SIG-M5 treated with dmso at 0.1 percent for 504 hours (cell line): ENCODE results near the gene INPPL1.
"Not testable (repeated sequence)": the region's sequence is repeated elsewhere in the genome, so short reads cannot be mapped to it uniquely, and the experiment has no call there.

Experiments used
- DNase-seq: peaks from one replicate; lab custom pipeline; 2025; ENCODE audit not compliant: unreplicated experiment; lab: John Stamatoyannopoulos, UW

INPPL1 gene

DNA sequence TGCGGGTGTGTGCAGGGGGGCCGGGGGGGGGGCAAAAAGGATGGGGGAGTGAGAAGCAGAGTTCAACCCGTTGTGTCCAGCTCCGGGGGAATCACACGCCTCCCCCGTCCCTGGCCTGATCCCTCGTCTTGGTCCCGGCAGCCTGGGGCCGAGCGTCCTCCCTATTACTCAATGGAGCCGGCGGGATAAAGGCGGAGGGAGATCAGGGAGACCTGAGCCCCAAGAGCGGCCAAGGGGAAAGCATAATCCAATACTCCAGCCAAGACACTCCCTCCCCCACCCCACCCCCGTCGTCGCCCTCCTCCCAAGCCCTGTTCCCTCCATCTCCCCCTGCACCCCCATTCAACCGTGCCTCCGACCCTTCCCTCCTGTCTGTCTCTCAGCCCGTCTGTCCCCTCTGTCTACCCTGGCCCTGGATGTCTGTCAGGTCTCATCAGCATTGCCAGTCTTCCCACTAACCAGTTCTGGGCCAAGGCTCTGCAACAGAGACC is 16.8 kb downstream of the INPPL1 start:
- DNase-seq: no peak

DNA sequence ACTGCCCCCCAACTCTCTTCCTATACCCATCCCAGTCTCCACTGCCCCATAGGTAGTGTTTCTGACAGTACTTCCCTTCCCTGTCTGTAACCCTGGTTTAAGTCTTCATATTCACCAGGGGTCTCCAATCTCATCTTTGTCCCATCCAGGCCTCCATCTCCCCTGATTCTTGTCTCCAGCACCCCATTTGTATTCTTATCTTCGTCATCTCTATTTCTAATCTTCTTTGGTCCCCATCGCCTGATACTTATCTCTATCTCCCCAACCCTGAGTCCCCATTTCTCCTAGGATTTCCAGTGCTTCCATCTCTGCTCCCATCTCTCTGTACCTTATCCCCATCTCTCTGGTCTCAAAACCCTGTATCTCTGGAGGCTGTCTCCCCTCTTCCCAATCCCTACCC is 17.6 kb downstream of the INPPL1 start:
- no peak for DNase-seq

GRCh38 chr11:72243173-72244059 is 18.8 kb downstream of the INPPL1 start:
- DNase-seq: no peak

DNA sequence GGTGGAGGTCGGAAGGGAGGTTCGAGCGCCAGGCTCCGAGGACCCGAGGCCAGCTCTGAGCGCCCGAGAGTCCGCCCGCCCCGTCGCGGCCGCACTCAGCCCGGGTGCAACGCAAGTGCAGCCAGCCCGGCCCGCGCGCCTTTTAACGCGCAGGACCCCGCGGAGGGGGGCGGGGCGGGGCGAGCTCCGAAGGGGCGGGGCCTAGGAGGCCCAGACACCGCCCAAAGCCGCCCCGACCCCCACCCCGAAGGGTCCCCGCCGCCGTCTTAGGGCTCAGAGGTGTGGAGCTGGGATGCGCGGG is 19.4 kb downstream of the INPPL1 start, which contains the start of gene PHOX2A:
Gene PHOX2A, minus strand, starts transcription at position 117 of the 301 bp plus-strand sequence. CDS start 172 bp downstream, outside the sequence.
- no peak for DNase-seq

GRCh38 chr11:72244361-72245262 is 20.0 kb downstream of the INPPL1 start:
- no peak for DNase-seq

DNA sequence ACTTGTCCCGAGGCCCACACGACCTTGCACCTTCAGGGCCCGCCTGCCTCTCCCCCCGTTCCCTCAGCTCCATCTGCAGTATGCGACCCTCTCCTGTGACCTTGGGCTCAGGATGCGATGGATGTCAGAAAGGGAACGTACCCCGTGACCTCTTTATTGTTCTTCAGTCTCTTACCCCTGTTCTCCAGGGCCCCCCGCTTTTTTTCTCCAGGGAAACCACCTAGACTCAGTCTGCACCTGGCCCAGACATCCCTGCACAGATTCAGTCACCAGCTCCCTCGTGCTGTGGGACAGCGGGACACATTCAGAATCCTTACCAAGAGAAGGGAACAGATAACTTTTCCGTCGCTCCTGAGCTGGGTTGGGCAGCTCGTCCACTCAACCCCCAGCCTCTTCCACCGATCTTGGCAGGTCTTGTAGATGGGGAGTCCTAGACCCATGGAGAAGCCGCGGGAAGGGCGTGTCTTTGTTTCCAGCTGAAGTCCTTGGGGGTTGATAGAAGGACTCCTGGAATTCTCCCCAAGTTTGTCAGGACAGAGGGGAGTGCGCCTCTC is 20.8 kb downstream of the INPPL1 start:
- DNase-seq: no peak

GRCh38 chr11:72247584-72247983 is 23.0 kb downstream of the INPPL1 start:
- no peak for DNase-seq

- no peak for DNase-seq
Observed at GRCh38 chr11:72249961-72250360, 25.4 kb downstream of the INPPL1 start.

DNA sequence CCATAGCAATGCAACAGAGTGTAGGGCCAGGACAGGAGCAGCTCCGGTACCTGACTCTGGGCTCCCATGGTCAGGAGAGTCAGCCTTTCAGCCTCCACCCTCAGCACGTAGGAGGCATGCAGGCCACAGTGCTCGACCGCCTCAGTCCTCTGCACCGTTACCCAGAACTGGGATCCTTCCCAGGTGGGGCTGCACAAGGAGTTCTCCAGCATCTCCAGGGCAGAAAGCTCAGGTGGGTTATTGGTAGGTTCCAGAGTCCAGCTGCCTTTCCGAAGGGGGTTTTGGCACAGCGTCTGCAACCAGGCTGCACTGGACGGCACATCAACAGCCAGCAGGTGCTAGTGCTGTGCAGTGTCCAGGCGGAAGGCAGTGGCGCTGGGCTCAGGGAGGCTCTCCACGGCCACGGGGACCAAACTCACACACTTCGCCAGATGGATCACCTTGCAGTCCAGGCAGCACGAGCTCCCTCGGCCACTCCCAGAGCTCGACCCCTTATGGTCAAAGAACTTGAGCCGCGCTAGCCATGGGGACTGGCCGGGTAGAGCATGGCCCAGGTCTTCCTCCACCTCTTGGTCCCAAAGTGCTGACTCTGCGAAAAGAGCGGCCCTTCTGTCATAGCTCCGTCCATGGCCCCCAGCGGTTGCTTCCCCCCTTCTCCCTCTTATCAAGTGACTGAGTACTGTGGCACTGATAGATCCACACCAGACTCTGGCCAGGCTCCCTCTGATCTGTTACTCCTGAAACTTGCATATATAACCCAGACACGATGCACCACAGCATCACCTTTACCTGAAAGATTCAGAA is 26.3 kb downstream of the INPPL1 start:
- DNase-seq: no peak

DNA sequence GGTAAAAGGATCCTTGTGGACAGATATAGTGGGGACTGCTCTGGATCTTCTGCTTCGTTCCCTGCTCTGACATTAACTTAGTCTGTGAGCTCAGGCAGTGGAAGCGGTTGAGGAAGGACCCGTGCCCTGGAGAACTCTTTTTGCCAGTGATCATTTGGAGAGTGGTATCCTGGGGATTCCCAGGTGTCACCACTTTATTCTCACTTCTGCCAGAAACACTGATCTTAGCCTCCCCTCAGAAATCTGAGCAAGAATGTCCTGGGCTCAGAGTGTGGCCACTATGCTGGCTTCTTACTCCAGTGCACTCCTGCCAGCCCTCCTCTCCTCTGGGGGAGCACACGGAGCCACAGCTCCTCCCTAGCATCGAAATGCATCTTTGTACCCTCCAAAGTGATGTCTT is 27.0 kb downstream of the INPPL1 start:
- no peak for DNase-seq

DNA sequence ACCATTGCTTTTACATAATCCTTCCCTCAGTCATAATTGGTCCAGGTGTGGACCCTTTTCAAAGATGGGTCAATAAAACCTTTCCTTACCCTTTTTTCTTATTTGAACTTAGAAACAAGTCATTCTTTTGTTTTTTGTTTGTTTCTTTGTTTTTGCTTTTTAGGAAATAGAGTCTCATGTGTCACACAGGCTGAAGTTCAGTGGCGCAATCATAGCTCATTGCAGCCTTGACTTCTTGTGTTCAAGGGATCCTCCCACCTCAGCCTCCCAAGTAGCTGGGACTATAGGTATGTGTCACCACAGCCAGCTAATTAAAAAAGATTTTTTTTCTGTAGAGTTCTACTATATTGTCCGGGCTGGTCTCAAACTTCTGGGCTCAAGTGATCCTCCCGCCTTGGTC is 28.8 kb downstream of the INPPL1 start:
- no peak for DNase-seq

GRCh38 chr11:72254299-72254993 is 29.9 kb downstream of the INPPL1 start:
- DNase-seq: no peak

- no peak for DNase-seq
Observed at GRCh38 chr11:72257570-72257969, 33.0 kb downstream of the INPPL1 start.

GRCh38 chr11:72259490-72259889 is 34.9 kb downstream of the INPPL1 start:
- no peak for DNase-seq

DNA sequence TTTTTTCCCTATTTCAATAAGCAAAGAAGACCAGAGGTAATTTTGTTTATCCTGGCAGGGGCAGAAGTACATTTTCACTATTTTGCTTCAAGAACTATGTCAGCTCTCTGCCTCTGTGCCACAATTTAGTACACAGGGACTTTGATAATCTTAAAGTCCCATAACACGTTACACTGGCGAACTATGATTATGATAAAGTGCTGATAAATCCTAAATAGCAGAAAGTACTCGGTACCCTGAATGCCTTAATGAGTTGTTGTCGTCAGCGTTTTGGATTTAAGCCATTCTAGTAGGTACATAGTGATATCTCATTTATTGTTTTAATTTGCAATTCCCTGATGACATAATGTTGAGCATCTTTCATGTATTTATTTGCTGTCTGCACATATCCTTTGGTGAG is 36.0 kb downstream of the INPPL1 start:
- DNase-seq: no peak

DNA sequence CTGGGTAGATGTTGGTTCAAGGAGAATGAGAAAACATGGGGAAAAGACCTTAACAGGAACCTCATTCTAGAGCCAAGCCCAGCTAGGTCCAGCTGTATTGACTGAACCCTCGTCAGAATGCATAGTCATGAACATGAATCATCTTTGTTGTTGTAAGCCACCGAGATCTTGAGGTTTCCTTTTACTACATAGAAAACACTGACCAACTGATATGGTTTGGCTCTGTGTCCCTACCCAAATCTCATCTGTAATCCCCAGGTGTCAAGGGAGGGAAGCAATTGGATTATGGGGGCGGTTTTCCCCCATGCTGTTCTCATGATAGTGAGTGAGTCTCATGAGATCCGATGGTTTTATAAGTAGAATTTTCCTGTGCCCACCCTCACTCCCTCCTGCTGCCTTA is 38.8 kb downstream of the INPPL1 start:
- no peak for DNase-seq

DNA sequence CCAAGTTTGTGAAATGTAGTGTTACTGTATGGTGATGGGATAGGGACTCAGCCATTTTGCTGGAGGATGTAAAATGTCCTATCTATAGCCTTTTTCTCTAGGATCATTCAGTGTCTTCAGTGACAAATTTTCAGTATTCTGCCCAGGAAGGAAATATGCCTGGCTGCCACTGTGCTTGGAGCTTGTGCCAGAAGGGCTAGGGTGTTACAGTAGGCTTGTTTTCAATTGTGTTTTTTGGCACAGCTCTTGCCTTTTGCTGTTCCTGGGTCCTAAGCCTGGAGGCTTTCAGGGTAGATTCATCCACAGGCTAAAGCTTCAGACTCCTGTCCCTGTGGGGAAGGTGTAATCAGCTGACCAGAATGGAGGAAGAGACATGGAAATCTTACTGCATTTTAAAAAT is 41.4 kb downstream of the INPPL1 start:
- no peak for DNase-seq

DNA sequence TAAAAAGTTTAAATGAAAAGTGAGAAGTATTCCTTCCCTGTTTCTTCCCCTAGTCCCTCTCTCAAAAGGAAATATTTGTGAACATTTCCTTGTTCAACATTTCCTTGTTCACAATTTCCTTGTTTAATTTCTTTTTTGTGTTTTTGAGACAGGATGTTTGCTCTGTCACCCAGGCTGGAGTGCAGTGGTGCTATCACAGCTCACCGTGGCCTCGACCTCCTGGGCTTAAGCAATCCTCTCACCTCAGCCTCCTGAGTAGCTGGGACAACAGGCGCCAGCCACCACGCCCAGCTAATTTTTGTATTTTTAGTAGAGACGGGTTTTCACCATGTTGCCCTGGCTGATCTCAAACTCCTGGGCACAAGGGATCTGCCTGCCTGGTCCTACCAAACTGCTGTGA is 42.4 kb downstream of the INPPL1 start:
- DNase-seq: not testable (repeated sequence)

DNA sequence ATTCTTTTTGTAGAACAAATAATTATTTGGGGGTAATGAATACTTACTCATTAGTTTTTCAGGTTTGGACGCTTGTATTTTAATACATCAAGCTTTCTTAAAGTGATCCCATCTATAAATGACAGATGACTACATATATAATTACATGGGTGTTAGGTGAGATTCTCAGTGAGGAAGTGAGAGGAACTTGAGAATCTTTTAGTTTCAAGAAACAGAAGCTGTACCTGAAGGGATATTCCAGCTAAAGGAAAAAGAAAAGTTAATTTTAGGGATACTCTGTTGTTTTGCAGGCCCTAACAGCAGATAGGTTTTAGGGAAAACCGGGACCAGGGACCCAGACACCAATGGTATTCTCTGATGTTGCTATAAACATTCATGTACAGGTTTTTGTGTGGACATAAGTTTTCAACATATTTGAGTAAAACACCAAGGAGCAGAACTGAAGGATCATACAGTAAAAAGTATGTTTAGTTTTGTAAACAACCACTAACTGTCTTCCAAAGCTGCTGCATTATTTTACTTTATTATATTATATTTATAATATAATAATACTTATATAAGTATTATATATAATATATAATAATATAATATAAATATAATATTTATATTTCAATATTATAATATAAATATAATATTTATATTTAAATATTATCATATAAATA is 43.5 kb downstream of the INPPL1 start:
- no peak for DNase-seq

GRCh38 chr11:72271980-72272379 is 47.4 kb downstream of the INPPL1 start:
- DNase-seq: no peak
